ELR (cell line): ENCODE measurements around the gene DCLK3.
A peak's percentile ranks its signal among the peaks of the same experiment; 100 is the strongest.

ENCODE experiments used
- DNase-seq: peaks from one replicate; pipeline ENCODE4 v3.0.0-alpha.2; 2015; ENCODE audit warnings: low read depth

DCLK3 gene

DNA sequence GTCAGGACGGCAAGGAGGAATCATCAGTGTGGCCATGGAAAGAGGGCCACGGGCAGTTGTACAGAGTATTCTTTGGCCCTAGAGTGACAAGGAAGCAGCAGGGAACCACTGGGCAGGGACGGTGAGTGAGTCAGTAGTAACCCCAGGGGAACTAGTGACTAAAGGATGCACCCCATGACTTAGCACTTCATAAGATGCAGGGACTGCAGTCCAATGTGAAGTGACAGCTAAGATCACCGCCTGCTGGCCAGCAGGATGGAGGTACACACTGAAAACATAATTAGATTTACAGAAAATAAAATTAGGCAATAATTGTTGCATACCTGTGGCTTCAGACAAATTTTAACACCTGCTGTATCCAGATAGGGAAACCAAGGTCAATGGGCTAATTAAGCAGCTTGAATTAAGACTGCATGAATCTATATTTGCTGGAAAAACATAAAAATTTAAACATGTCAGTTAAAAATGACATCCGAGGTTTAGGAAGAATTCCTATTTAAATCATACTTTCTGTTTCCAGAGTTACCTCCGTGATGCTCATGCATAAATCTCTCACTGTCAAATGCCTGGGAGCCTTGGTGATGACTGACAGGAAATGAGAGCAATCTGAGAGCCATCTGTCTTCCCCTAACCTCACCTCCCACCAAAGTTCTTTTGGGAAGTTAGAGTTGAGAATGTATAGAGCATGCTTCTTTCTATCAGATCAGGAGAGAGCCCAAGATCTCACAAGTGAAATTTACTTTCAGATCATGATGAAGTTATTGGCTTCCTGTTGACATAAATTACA lies 56.5 kb downstream of the DCLK3 start:
- DNase-seq, result peak; percentile 86

DNA sequence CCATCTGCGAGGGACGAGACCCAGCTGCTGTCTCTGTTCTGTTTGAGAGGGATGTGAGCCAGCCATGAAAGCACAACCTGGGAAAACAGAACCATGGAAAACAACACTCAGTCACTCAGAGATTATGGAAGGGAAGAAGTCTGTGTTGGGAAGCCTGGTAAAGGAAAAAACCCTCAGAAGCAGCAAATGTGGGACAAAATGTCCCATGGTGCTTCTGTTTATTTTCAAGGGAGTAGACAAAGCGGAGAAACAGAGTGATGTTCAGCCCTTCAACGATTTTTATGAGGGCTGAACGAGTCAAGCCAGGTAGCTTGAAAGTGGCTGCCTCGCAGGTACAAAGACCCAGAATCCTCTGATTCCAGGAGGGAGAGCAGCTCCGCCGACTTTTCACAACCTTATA lies 59.3 kb downstream of the DCLK3 start:
- DNase-seq, result no peak

DNA sequence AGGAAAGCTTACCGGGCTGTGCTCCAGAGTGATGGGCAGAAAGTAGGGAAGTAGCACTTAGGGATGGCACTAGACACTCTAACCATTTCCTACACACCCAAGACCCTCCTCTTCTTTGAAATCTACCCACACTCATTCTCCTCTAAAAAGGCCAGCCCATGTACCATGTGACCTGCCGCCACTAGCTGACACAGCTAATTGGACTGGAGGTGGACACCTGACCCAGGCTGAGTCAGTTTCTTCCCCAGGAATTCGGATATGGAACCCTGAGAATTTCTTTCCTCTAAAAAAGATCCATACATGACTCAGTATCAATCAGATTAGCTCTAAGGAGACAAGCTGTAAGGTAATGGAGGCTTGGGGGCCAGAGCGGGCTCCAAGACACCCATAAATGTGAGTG lies 60.1 kb downstream of the DCLK3 start:
- DNase-seq, result no peak

DNA sequence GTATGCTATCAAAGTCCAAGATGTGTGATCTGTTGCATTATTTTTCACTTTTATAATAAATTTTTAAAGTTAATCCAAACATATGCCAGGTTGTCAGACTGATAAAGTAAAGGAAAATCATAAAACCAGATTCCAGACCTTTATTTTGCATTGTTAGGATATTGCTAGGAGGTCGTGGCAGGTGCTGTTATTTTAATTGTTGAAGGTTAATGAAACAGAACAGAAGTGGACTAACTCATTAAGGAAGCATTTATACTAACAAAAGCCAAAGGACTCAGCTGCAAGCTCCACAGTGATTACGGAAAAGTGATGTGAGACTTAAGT lies 63.1 kb downstream of the DCLK3 start:
- no peak for DNase-seq

DNA sequence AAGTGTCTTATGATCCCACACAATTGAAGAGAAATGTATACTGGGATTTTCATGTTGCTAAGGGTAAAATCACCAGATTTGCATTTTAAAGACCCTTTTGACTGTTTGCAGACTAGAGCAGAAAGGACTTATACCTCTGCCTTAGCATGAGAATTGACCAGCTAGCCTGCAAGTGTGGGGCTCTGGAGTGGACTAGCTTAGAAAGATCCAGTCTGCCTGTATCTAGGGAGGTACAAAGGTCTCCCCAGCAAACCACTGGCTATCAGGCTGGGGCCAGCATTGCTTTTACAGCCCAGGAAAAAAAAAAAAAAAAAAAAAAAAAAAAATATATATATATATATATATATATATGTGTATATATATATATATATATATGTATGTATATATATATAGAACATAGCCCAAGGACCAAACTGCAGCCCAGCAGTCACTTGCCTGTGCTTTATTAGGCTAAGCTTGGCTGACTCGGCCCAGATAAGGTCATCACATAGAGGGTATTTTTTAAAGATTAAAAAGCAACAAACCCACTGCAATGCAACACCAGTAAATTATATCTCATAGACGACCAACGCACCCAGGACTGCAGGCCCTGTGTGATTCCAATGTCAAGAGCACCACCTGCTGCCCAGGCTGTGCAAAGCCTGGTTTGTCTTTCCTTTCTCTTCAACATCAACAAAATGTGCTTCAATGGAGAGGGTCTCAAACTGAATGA lies 63.7 kb downstream of the DCLK3 start:
- peak; percentile 75 for DNase-seq

DNA sequence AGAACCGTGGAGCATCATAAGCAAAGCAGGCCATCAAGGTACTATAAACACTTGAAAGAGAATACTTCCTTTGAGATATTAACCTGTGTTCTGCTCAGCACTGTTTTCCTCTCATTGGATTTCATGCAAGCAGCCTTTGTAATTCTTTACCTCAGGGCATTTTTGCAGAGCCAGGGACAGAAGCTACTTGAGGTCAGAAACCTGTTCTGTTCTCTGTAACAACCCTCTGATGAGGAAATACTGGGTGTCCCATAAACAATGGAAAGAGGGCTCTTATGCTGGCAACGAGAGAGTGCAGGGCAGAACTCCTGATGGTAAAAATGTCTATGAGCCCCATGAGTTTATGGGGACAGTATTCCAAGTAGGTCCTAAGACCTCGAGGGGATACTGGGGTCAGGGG lies 66.0 kb downstream of the DCLK3 start:
- DNase-seq, result no peak

DNA sequence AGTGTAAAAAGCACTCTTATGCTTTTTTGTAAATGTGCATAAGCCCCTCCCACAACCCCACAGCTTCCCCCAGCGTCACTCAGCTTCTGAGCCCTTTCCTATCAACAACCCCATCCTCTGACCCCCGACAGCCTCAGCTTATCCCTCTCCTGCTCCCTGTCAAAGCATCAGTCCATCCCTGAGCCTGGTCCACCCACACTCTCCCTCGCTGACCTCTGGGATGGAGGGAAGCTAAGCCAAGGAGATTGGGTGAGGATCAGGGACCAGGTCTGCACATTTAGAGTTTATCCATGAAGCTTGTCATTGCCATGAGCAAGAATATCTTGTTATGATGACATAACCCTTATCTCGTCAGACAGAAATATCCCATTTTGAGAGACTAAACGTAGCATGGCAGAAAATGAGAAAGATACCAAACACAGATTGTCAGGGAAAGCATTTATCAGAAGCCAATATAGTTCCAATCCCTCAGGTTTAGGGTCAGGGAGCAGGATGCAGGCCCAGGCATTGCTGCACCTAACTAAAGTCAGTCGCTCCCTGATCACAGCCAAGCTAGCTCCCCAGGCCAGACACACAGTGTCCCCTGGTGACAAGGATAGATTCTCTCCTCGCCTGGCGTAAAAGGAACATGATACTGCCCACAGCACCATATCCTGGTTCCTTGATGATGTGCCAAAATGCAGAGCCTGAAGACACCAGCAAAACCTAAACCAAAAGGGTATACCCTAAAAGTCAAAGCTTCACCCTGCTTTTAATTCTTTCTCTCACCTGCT lies 66.9 kb downstream of the DCLK3 start:
- DNase-seq, result no peak

DNA sequence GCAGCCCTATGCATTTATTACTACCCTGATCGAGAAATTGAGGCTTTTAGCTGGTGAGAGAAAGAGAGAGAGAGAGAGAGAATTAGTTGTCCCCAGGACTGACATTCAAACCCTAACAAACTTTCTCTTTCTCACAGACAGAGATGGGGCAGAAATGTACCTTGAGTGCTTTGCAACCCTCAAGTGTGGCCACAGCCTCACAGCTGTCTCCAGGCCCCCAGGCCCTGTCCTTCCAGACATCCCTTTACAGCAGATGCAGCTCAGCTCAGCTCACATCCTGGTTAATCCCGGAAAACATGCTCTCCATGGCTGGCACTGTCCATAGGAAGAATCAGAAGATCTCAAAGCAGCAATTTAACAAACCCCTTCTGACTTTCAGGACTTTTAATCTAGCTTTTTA lies 67.6 kb downstream of the DCLK3 start:
- DNase-seq, result no peak

DNA sequence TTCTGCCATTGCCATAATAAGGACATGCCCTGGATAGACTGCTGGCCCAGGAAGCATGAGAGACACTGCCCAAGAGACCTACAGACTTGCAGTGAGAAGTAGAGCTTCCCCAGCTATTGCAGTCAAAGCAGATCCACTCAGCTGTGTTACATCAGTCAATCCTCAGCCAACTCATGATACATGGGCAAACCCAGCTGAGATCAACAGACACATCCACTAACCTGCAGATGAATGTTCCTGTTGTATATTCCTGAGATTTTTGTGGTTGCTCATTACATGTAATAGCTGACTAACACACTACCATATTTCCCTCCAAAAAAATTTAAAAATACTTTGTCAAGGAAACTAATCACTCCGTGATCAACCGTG lies 68.6 kb downstream of the DCLK3 start:
- peak; percentile 74 for DNase-seq

DNA sequence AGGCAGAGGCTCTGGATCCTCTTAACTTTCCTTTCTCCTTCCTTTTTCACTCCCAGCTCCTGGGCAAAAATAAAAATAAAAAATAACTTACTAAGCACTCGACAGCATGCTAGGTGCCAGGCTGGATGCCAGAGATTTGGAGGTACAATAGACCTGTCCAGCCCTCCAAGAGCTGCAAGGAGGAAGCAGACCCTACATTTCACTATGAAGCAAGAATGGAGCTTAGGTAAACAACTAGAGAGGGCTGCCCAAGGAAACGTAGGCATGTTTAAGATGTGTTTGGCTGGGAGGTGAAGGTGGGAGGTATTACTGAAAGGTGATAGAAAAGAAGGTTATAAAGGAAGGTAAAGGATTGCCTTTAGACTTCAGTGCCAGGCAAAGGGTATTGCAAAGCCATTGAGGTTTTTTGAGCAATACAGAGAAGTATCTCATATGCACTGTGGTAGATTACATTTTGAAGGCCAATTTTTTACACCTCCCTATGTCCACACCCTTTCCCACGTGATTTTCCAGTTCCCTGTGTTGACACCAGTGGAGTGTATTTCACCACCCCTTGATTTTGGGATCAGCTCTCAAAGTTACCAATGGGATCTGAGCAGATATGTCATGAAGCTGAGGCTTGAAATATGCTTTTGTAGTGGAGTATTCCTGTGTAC lies 69.1 kb downstream of the DCLK3 start:
- DNase-seq, result no peak

DNA sequence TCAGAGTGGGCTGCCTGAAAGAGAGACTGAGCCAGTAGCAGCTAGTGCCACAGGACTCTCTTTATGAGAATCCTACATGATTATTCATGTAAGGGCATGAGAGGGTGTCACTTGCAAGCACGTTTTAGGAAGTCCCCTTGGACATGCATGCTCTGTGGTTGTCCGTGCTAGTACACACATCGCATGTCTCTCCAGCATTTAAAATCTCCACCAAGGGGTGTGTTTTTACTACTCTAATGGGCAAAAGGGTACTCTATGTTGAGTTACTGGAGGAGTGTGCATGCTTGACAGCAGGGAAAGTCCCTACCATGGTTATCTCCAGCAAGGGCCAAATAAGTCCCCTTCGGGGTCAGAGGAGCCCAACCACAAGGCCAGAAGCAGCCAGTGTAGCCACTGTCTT lies 70.7 kb downstream of the DCLK3 start:
- DNase-seq, result no peak

DNA sequence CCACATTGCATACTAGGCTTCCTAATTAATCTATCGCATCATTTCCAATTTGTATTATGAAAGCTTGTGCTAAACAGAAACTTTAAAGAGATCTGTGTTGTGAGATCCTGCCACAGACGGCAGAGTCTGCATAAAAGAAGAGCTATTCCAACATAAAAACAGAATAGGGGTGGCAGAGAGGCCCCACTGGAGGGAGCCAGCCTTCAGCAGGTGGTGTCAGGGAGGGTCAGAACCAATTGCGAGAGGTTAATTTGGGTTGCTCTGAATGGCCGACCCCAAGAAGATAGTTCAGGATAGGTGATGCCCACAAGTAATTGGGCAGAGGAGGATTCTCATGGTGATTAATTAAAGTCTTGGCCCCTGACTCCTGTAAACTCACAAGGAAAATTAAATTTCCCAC lies 74.8 kb downstream of the DCLK3 start:
- no peak for DNase-seq

DNA sequence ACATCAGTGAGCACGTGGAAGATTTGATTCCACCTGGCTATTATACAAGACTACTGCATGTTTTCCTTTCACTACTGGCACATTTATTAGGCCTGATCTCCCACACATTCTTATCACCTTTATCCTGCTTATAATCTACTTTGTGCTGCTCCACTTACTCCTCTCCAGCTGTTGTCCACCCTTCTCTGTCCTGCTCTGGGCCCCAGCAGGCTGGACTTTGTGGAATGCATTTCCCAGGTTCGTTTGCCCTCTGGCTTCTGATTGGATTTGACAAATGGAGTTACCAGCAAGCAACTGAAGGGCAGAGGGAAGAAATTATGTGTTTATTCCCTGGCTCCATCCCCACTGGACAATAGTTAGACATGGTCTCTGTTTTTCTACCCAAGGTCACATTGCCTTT lies 75.5 kb downstream of the DCLK3 start:
- DNase-seq, result no peak

DNA sequence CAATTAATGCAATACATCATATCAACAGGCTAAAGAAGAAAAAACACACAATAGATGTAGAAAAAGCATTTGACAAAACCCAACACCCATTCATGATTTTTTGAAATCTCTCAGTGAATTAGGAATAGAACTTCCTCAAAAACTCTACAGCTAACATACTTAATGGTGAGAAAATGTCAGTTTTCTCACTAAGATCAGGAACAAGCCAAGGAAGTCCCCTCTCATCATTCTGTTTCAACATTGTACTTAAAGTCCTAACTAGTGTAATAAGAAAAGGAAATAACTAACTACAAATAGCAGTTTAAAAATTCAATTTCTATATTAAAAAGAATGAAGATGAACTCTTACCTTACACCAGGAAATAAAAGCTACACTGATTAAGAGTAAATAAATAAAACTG lies 77.8 kb downstream of the DCLK3 start:
- DNase-seq, result no peak

DNA sequence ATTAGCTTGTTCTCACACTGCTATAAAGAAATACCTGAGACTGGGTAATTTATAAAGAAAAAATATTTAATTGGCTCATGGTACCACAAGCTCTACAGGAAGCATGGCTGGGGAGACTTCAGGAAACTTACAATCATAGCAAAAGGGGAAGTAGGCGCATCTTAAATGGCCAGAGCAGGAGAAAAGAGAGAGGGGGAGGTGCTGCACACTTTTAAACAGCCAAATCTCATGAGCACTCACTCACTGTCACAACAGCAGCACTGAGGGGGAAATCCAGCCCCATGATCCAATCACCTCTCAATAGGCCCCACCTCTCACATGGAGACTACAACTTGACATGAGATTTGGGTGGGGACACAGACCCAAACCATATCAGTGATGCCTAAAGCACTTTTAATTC lies 82.5 kb downstream of the DCLK3 start:
- DNase-seq, result no peak

DNA sequence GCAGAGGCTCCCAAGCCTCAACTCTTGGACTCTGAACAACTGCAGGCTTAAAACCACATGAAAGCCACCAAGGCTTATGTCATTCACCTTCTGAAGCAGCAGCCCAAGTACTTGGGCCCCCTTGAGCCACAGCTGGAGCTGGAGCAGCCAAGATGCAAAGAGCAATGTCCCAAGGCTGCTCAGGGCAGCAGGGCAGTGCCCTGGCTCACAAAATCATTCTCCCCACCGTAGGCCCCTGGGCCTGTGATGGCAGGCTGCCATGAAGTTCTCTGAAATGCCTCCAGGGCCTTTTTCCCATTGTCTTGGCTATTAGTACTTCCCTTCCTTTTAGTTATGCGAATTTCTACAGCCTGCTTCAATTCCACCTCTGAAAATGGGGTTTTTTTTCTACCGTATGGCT lies 83.4 kb downstream of the DCLK3 start:
- no peak for DNase-seq

DNA sequence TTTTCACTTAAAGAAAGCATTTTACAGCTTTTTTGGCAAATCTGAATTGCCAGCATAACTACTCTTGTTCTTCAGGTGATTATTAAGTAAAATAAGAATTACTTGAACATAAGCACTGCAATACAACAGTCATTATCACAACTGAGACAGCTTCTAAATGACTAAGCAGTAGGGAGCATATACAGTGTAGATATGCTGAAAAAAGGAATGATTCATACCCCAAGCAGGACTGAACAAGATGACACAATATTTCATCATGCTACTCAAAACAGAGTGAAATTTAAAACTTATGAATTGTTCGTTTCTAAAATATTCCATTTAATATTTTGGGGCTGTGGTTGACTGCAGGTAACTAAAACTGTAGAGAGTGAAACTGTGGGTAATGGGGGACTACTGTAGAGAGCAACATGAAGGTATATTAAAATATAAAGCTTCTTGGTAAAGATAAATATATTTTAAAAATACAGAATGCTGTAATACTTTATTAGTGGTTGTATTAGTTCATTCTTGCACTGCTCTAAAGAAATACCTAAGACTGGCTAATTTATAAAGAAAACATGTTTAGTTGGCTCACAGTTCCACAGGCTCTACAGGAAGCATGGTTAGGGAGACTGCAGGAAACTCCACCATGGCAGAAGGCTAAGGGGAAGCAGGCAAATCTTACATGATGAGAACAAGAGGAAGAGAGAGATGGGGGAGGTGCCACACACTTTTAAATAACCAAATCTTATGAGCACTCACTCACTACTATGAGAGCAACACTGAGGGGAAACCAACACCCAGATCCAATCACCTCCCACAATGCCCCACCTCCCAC lies 84.8 kb downstream of the DCLK3 start:
- DNase-seq, result peak; percentile 87

DNA sequence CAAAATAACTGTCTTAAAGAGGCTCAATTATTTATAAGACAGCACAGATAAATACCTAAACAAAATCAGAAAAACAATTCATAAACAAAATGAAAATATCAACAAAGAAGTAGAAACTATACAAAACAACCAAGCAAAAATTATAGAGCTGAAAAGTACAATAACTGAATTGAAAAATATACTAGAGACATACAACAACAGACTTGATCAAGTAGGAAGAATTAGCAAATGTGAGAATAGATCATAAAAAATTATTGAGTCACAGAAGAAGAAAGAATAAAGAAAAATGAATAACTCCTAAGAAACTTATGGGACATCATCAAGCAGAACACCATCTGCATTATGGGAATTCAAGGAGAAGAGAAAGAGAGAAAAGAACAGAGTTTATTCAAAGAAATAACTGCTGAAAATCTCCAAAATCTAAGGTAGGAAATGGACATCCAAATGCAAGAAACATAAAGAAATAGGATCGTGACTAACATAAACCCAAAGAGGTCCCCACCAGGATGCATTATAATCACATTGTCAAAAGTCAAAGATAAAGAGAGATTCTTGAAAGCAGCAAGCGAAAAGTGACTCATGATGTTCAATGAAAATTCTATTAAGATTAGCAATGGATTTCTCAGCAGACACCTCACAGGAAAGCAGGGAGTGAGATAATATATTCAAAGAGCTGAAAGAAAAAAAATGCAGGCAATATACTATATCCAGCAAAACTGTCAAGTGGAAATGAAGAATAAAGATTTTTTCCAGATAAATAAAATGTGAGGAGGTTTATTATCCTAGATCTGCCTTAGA lies 85.9 kb downstream of the DCLK3 start:
- peak; percentile 86 for DNase-seq

DNA sequence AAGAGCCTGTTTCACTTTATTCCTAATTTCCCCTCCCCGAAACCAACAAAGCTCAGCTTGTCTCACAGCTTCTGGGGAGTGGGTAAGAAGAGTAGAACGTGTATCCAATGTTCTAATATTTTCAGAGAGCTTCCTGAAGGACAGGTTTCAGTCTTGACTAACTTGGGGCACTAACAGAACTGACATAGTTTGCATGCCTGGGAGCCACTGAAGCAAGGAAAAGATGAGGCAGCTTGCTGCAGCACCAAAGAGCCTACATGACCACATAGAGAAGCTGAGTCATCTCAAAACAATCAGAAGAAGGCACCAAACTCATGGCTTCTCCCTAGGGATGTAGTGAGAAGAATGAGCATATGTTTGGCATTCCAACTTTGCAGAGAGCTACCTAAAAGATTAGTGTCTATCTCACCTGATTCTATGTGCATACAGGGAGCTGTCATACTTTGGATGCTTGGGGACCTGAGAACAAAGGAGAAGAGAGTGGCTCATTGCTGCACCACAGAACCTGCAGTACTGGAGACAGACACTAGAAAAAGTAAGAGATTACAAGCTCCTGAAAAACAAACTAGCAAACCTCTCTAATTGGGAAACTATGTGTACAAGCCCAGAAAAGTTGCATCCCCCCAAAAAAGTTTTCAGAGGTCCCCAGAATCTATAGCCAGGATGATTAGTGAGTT lies 86.9 kb downstream of the DCLK3 start:
- peak; percentile 87 for DNase-seq

DNA sequence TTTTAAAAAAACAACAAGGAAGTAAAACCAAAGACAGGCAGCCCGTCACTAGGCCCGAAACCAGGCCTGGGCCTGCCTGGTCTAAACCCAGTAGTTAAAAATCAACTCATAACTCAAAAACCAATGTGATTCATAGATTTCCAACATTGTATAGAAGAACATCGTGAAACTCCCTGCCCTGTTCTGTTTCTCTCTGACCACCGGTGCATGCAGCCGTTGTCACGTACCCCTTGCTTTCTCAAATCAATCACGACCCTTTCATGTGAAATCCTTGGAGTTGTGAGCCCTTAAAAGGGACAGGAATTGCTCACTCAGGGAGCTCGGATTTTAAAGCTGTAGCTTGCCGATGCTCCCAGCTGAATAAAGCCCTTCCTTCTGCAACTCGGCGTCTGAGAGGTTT lies 89.5 kb downstream of the DCLK3 start:
- no peak for DNase-seq
